HG02981 (cell line): Measurements from ENCODE around the gene EPHB3.

ENCODE experiments used
- ATAC-seq: cut with Tn5 transposase; IDR thresholded peaks from one replicate; pipeline ENCODE4 v1.9.1; 2021; ENCODE audit warnings: mild to moderate bottlenecking, moderate library complexity; ENCODE audit not compliant: unreplicated experiment

Gene EPHB3

DNA sequence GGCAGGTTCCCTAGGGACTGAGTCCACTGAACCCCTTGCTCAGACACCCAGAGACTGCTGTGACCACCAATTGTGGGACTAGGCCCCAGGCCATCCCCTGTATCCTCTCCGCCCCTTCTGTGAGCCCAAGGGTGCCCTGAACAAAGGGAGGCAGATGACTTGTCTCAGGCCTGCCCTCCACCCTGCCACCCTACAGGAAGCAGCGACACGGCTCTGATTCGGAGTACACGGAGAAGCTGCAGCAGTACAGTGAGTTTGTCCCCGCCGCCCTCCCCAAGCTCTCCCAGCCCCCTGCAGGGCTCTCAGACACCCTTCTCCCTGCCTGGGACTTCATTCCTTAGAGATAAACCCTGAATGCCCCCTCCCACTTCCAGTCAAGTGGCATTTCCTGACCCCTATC, 16.6 kb downstream of the EPHB3 start:
- ATAC-seq, result no peak

GRCh38 chr3:184578822-184579221, 17.2 kb downstream of the EPHB3 start:
- ATAC-seq, result no peak

GRCh38 chr3:184579513-184579912, 17.9 kb downstream of the EPHB3 start:
- ATAC-seq, result no peak

- ATAC-seq, result no peak
Measured at GRCh38 chr3:184580376-184580775, 18.8 kb downstream of the EPHB3 start.

DNA sequence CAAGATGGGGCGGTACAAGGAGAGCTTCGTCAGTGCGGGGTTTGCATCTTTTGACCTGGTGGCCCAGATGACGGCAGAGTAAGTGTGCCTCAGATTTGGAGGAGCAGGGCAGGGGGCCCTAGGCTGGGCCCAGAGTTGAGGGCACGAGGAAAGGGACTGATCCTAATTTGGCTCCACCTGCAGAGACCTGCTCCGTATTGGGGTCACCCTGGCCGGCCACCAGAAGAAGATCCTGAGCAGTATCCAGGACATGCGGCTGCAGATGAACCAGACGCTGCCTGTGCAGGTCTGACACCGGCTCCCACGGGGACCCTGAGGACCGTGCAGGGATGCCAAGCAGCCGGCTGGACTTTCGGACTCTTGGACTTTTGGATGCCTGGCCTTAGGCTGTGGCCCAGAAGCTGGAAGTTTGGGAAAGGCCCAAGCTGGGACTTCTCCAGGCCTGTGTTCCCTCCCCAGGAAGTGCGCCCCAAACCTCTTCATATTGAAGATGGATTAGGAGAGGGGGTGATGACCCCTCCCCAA, 19.8 kb downstream of the EPHB3 start:
- ATAC-seq, result no peak

DNA sequence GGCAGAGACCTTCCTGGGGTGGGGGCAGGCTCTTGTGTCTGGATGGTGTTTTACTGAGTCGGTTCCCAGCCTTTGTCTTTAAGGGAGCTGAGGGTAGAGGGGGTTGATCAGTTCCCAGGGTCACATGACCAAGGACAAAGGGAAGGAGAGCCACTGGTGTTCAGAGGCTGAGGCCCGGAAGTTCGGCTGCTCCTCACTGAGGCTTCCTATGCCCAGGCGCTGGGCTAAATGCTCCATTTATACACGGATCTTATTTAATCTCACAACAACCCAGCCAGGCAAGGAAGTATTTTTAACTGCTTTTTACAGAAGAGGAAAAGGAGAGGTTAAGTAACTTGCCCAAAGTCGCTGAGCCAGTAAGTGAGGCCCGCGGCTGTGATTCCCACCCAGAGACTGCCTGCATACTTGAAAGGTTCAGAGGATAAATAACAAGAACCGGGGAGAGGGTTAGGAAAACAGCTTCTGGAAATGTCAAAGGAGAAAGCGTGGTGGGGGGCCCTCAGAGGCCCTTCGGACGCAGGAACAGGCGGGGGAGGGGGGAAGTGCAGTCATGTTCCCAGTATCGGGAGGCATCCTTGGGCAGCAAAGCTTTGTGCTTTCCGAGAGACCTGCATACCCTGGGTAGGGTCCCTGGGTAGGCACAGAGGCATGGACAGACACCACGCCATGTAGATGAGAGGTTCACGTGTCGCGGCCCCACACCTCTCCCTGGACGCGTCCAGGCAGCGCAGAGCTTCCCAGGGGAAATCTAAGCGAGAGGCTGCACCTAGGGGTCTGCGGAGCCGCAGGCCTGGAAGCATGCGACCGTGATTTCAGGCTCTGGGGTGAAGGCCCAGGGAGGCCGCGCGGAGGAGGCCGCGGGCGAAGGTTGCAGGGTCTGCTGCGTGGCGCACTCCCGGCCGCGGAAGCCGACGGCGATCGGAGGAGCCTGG, 21.3 kb downstream of the EPHB3 start:
- ATAC-seq, result no peak

- no peak for ATAC-seq
Measured at GRCh38 chr3:184583578-184584451, 22.2 kb downstream of the EPHB3 start.

DNA sequence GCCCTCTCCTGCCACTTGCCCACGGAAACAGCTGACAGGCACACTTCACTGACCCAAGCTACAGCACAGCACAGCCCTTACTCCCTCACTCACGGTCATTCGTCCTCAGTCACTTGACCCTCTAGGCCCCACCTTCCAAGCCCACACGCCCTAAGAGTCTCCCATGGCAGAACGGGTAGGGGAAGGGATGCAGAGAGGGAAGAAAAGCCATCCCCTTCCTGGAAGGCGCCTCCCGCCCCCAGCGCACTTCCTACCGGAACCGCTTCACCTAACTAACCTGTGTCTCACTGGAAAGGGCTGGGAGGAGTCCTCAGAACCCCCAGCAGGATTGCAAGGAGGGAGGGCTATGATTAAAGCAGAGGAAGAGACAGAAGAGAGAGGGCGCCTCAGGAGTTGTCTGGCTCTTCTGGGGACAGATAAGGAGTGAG, 22.9 kb downstream of the EPHB3 start:
- ATAC-seq, result no peak

GRCh38 chr3:184585545-184585944, 24.0 kb downstream of the EPHB3 start:
- no peak for ATAC-seq

DNA sequence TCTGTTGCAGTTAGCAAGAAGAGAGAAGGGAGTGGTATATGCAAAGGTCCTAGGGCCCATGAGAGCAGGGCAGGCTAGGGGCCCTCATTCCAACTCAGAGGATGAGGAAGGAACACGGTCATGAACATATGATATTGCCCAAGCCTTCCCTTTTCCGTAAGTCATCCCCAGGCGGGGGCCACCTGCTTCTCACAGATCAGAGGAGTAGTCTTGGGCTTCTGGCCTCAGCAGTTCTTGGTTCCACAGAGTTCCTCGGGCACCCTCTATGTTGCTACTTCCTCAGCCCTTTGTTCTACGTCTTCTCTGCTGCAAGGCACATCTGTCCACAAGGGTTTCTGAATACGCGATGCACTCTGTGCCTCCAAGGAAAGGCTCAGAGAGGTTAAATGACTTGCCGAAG, 25.3 kb downstream of the EPHB3 start:
- no peak for ATAC-seq

GRCh38 chr3:184588776-184589175, 27.2 kb downstream of the EPHB3 start:
- no peak for ATAC-seq

DNA sequence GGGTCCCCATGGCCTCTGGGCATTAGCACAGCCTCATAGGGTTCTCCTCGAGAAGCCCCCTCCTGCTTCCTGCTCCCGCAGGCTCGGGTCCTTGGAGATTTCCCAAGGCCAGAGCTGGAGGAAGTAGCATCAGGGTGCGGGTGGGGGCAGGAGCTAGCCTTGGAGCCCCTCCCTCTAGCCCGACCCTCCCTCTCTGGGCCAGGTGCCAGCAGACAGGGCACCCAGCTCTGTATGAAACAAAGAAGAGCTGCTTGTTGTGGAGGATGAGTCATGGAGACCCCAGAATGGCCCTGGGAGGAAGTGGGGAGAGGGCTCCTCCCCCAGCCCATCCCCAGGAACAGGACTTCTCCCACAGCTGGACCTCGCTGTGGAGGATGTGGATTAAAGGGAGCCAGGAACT, 29.2 kb downstream of the EPHB3 start:
- no peak for ATAC-seq

- ATAC-seq, result no peak
Measured at GRCh38 chr3:184591789-184592188, 30.2 kb downstream of the EPHB3 start.

GRCh38 chr3:184592371-184593219, 31.0 kb downstream of the EPHB3 start:
- ATAC-seq, result no peak

GRCh38 chr3:184593220-184593927, 31.8 kb downstream of the EPHB3 start:
- ATAC-seq, result no peak

DNA sequence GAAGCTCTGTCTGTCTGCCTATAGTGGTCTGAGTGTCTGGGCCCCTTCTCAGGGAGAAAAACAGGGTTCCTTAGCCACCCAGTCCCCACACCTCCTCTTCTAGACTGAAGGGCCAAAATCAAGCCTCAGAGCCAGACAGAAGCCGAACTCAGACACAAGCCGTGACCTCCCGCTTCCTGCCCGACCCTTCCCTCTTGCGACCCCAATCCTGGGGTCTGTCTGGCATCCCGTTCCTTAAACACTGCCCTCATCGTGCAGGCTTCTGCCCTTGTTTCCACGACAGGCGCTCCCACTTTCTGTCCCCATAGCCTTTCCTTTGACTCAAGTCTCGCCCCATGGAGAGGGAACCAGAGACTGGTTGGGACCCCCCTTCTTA, 32.3 kb downstream of the EPHB3 start:
- no peak for ATAC-seq

DNA sequence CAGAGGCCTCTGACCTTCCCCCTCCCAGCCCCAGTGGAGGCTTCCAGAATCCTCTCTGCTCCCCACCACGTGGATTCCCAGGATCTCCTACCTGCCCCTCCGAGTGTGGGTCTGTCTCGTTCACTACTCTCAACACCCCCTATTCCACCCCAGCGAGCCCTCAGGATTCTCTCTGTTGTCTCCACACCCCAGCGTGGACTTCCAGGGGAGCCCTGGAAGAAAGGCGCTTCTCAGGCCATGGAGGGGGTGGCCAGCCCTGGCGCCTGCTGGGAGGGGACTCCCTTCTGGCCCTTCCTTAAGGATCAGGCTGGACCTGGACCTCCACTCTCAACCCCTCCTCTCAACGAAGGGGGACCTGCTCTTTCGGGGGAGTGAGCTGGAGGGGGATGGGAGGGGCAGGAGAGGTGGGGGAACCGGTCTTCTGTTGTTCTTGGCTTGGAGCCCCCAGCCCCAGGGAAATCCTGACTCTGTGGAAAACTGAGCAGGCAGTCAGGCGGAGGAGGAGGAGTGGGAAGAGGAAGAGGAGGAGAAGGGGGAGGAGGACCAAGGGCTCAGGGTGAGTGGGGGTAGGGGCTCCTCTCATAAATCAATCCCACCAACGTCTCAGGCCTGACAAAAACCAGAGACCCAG, 32.9 kb downstream of the EPHB3 start:
- no peak for ATAC-seq

GRCh38 chr3:184595726-184596125, 34.1 kb downstream of the EPHB3 start:
- ATAC-seq, result no peak

- no peak for ATAC-seq
Measured at GRCh38 chr3:184596233-184596632, 34.6 kb downstream of the EPHB3 start.
